ENCODE results near the gene PRTN3. TPM values are rescaled to one million over a fixed set of nuclear protein-coding genes. Genes with fewer than 3 reads are reported as not detected.
A peak's percentile ranks its signal among the peaks of the same experiment; 100 is the strongest.

The PRTN3 gene
- total RNA-seq, 1 donor = not detected

- DNase-seq (ENCODE audit: low read depth) = no peak
- no peak for TF ChIP-seq CTCF (IDR thresholded peaks at IDR 0.05; ENCODE audit: insufficient read depth, low read length)
- H3K4me3 ChIP-seq (ENCODE audit: low read depth, low read length) = no peak overlapping the region
These were observed 26.0 kb downstream of the PRTN3 start for GRCh38 chr19:866769-867300.

GRCh38 chr19:867301-867793 is 26.5 kb downstream of the PRTN3 start:
- DNase-seq (ENCODE audit: low read depth) = no peak
- no peak for TF ChIP-seq CTCF (IDR thresholded peaks at IDR 0.05; ENCODE audit: insufficient read depth, low read length)
- no peak overlapping the region for H3K4me3 ChIP-seq (ENCODE audit: low read depth, low read length)

- no peak overlapping the region for H3K4me3 ChIP-seq (ENCODE audit: low read depth, low read length)
- no peak for DNase-seq (ENCODE audit: low read depth)
- no peak for TF ChIP-seq CTCF (IDR thresholded peaks at IDR 0.05; ENCODE audit: insufficient read depth, low read length)
These were observed 27.2 kb downstream of the PRTN3 start for GRCh38 chr19:867855-868457.

- H3K4me3 ChIP-seq (ENCODE audit: low read depth, low read length) = no peak overlapping the region
- no peak for DNase-seq (ENCODE audit: low read depth)
- no peak for TF ChIP-seq CTCF (IDR thresholded peaks at IDR 0.05; ENCODE audit: insufficient read depth, low read length)
These were observed 27.9 kb downstream of the PRTN3 start for GRCh38 chr19:868458-869244.

- DNase-seq (ENCODE audit: low read depth) = peak; percentile 98
- H3K4me3 ChIP-seq (ENCODE audit: low read depth, low read length) = no peak overlapping the region
- TF ChIP-seq CTCF (IDR thresholded peaks at IDR 0.05; ENCODE audit: insufficient read depth, low read length) = no peak
These were observed 28.7 kb downstream of the PRTN3 start for GRCh38 chr19:869245-870177.

- TF ChIP-seq CTCF (IDR thresholded peaks at IDR 0.05; ENCODE audit: insufficient read depth, low read length) = no peak
- no peak overlapping the region for H3K4me3 ChIP-seq (ENCODE audit: low read depth, low read length)
These were observed 29.5 kb downstream of the PRTN3 start for GRCh38 chr19:870314-870713.

More at GRCh38 chr19:870314-870713, 29.5 kb downstream of the PRTN3 start:
- DNase-seq (ENCODE audit: low read depth) = no peak

All from fibroblast of the aortic adventitia (primary cell).